HG02840 (cell line): ENCODE data around the gene BICC1.

Experiments used
- ATAC-seq: cut with Tn5 transposase; IDR thresholded peaks from one replicate; pipeline ENCODE4 v1.9.1; 2021; ENCODE audit warnings: mild to moderate bottlenecking, moderate library complexity, moderate number of reproducible peaks; ENCODE audit not compliant: unreplicated experiment, low FRiP score

The BICC1 gene

DNA sequence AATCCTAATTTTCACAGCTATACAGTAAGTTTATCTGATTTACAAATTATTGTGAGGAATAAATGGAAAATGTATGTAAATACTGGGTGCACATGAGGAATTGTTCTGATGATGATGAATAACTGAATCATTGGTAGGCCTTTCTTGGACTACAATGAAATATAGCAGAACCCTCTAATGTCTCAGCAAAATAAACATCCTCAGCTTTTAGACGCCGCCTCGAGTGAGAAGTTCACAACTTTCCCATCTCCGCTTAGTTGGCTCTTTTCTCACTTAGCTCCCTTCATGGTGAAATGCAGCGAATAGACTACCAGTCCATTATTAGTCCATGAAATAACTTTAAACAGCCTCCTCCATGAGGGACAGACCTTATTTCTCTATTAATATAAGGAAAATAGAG, 182.3 kb downstream of the BICC1 start:
- no peak for ATAC-seq

- no peak for ATAC-seq
Observed at GRCh38 chr10:58696736-58697135, 184.1 kb downstream of the BICC1 start.

- no peak for ATAC-seq
Observed at GRCh38 chr10:58697691-58698090, 185.0 kb downstream of the BICC1 start.

- ATAC-seq: no peak
Observed at GRCh38 chr10:58698777-58699356, 186.2 kb downstream of the BICC1 start.

GRCh38 chr10:58700591-58700990, 187.9 kb downstream of the BICC1 start:
- ATAC-seq: no peak

DNA sequence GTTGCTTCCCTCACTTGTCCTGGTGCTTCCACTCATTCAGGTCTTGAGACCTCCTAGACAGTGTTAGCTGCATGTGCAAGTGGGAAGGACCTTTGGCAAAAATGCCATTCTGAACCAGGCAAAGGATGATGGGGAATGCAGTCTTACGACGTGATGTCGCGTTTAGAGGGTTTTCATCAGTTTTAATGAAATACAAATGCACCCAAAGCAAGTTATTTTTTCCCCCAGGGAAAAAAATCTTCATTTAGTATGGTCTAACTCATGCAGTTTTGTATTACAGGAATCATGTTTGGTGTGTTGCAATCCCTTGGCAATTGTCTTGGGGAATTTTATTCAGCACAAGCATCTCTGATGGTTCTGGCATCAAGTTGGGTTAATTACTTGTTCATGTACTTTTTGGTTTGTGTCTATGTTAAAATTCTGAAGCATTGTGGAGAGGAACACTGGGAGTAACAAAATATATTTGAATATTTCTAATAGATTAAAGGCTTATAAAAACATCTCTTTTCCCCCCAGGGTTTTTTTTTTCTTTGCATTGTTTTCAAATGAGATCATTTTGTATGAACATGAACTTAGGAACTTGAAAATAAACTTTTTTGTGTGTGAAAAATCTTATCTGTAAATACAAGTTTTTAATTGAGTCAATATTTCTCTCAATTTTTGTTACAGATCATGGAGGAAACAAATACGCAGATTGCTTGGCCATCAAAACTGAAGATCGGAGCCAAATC, 188.9 kb downstream of the BICC1 start:
- no peak for ATAC-seq

GRCh38 chr10:58704226-58704625, 191.6 kb downstream of the BICC1 start:
- no peak for ATAC-seq

DNA sequence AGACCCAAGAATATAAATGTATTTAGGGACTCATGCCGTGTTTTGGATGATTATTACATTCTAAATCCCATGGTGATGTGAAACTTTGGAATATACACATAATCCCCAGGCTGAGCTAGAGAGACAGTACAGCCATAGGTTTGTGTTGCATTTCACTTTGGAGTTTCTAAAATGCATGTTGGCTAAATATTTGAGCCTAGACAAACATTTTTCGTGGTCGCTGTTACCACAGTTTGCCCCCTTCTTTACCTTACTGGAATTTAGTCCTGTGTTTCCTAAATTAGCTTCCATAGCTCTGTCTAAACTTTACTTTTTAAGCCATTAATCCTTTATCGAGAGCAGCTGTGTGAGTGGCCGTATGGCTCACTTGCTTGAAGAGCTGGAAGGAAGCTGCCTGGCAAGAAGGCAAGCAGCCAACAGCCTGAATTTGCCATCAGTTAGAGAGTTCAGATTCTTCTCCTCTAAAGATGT, 192.0 kb downstream of the BICC1 start:
- no peak for ATAC-seq

DNA sequence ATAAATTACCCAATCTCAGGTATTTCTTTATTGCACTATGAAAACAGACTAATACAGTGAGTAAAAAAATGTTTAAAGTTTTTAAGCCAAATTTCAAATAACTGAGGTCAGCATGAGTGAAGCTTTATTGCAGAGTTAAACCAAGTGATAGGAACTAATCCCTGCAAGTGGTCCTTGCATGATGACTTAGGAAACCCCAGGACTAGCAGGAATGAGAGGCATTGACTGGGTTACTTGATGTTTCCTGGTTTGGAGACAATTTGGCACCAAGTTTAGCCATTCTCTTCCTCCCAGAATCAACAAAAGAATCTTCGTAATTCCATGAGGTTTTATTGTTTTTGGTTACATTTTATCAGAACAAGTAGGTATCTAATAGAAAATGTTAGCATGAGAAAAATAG, 194.2 kb downstream of the BICC1 start:
- no peak for ATAC-seq

DNA sequence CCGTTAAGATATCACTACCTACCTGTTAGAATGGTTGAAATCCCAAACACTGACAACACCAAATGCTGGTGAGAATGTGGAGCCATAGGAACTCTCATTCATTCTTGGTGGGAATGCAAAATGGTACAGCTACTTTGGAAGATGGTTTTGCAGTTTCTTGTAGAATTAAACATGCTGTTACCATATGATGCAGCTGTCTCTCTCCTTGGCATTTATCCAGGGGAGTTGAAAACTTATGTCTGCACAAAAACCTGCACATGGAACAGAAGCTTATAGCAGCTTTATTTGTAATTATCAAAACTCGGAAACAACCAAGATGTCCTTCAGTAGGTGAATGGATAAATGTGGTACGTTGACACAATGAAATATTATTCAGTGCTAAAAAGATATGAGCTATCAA, 199.5 kb downstream of the BICC1 start:
- ATAC-seq: no peak

DNA sequence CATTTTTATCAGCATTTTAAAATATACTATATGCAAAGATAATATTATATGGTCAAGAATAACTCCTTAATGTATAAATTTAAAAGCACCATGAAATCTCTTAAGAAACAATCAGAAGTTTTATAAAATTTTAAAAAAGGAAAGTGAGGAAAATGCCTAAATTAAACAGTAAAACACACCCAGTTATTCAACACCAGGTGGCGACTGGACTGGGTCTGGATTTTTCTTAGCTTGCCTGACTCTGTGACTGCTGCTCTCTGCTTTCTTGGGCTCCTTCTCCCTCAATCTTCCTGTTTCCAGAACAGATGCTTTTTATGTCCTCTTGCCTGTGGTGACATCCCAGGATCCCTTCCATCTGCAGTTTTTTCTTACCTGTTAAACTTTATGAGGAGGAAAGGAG, 200.3 kb downstream of the BICC1 start:
- no peak for ATAC-seq

GRCh38 chr10:58714409-58714808, 201.7 kb downstream of the BICC1 start:
- ATAC-seq: no peak

GRCh38 chr10:58715061-58715460, 202.4 kb downstream of the BICC1 start:
- ATAC-seq: no peak

- no peak for ATAC-seq
Observed at GRCh38 chr10:58718596-58718995, 205.9 kb downstream of the BICC1 start.

DNA sequence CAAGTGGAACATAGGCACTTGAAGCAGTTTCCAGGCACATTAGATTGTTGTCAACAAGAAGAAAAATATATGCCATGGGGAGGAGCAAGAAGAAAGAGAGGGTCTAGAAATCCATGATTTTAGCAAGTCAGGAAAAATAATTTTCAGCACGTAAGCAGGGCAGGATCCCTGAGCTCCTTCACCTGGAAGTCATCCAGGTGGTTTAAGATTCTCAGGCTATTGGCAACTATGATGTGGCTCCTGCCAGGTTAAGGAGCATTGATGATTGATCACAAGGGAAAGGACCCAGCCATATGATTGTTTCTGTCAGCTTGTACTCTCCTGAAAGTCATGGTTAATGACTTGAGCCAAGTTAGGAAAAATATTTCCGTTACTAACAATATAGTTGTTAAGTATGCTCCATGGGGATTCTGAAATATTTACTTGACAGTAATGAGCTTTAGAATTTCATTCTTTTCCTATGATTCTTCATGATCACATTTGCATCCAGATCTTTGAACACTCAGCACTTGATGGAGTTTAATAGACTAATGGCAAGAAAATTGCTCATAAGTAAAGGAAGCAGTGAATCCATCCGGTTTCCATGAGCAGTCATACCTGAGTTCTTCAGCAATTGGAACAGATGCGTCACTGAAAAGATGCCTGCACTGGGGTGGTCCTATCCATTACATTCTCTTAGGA, 209.1 kb downstream of the BICC1 start:
- ATAC-seq: no peak

- ATAC-seq: no peak
Observed at GRCh38 chr10:58723186-58723585, 210.5 kb downstream of the BICC1 start.

GRCh38 chr10:58723966-58724365, 211.3 kb downstream of the BICC1 start:
- no peak for ATAC-seq

- ATAC-seq: no peak
Observed at GRCh38 chr10:58724781-58725180, 212.1 kb downstream of the BICC1 start.

DNA sequence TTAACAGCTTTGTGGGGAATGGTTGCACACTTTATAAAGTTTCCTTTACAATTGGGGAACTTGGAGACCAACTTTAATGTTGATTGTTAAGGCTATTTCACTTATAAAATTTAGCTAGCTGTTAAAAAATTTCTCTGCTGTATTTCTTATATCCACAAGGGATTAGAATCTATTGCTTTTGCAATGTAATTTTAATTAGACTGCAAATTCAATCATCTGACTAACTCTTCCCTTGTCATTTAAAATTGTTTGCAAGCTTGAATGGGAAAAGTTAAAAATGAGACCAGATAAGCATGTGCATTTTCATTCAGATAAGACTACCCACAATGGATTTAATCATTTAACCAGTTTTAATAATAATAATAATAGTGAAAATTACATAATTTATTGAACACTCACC, 213.2 kb downstream of the BICC1 start:
- no peak for ATAC-seq

GRCh38 chr10:58727633-58728032, 215.0 kb downstream of the BICC1 start:
- no peak for ATAC-seq

DNA sequence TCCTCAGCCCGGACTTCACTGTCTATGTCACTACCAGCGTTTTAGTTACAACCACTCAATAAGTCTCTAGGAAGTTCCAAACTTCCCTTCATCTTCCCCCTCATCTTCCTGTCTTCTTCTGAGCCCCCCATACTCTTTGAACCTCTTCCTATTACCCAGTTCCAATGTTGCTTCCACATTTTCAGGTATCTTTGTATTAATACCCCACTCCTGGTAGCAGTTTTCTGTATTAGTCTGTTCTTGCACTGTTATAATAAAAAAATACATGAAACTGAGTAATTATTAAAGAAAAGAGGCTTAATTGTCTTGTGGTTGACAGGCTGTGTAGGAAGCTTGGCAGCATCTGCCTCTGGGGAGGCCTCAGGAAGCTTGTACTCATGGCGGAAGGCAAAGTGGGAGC, 218.6 kb downstream of the BICC1 start:
- ATAC-seq: no peak

DNA sequence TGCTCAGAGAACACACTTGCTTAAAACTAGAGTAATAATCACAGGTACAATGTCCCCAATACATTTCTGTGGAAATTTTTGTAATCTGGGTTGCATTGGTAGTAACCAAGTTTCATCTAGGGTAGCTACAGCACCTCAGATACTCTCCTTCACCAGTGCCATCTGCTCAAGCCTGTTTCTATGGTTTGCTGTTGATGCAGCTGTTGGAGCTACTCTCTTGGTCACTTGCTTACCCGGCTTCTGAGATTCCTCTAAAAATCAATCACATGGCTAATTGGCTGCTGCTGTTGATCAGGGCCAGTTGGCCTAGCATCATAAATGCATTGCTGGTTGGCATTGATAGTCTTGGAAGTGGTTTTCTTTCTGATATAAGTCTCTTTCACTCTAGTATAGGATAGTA, 220.8 kb downstream of the BICC1 start:
- no peak for ATAC-seq
